RCC 7860 (cell line): ENCODE data around the gene MTOR.
"Not testable (repeated sequence)": the region's sequence is repeated elsewhere in the genome, so short reads cannot be mapped to it uniquely, and the experiment has no call there.

Experiments
- DNase-seq: peaks from one replicate; pipeline ENCODE4 v3.0.0-alpha.2; 2015; ENCODE audit warnings: low spot score
- FAIRE-seq: peaks from 2 replicates; lab custom pipeline; 2012; peaks lifted over from hg19 to GRCh38; lab: Jason Lieb, UNC

The MTOR gene

DNA sequence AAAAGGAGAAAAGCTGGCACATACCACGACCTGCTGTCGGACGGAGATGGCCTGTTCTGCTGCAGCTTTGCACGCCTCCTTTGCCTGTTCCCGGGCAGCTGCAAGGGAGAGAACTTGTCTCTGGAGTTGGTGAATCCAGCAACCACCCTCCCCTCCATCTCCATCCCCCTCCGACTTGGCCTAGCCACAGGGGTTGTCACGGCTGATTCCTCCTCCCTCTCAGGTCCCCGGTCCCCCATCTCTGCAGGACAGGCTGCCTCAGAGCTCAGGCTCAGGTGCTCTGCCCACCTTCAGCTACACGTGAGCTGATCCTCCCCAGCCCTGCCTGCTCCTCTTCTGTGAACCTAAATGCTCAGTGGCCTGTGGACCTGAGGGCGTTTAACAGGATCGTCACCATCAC lies 191.5 kb downstream of the MTOR start:
- DNase-seq (no peak), FAIRE-seq (no peak)

DNA sequence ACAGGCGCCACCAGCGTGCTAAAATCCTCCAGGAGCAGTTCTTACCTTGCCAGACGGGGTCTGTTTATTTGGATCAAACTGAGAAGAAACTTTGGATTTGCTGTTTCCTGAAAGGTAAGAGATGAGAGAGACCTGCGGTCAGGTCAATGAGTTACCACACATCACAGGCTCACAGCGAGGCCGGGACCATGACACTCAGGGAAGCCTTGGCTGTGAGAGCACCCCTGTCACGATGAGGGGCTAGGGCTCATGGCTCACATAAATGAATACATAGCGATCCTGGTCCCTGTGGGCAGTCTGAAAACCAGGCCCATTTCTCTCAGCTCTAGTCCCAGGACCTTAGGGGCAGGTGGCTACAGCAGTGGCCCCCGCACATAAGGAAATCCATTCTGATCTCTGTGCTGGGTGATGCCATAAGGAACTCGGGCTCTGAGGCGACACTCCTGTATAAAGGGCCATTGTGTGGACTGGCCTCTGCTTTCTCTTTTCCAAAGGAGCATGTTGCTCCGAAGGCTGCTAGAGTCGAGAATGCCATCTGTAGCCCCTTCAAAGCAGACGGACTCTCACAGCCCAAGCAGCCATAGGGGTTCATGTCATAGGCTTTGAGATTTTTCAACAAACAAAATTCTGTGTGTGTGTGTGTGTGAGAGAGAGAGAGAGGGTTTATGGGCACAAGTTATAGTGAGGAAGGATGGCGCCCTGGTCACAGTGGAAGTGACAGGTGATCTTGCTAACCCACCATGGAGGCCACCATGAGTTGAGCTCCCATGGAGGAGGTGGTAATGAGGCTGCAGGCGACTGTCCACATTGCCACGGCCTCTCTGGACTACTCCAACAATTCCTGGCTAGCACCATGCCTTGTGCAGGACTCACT lies 193.5 kb downstream of the MTOR start:
- FAIRE-seq, result no peak
- DNase-seq, result no peak

DNA sequence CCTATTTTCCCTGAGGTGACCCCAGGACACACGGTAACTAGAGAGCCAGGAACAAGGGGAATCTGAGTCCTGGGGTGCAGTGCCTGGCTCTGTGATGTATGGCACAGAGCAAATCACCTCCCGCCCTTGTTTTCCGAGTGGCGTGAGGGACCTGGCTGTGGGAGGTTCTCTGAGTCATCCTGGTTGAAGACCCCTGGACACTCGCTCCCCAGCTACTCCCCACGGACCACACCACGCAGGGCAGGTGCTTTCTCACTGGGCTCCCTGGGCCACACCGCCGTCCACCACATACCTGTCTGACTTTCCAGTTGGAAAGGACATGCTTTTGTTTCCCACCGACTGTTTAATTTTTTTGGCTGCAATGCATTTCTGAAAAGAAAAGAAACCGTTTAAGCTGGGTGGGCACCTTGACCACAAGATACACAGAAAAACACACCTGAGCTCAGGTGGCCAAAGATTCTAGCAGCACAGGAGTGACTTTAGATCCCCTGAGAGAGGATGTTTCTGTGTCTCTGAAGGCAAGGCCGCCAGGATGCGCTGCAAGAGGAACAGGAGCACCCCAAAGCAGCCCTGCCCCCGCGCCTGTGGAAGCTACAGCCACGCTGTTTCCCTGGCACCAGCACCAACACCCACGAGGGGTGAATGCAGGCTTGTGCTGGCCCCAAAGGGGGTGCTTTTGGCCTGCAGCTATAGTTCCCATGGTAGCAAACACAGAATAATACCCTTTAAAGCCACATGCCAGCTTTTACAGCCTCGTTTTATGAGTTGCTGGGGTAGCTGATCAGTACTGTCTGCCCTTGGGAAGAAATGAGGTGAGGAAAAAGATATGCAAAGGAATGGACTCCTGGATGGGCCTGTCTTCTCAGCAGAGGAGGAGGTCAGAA lies 194.4 kb downstream of the MTOR start:
- no peak for DNase-seq
- FAIRE-seq, result no peak

DNA sequence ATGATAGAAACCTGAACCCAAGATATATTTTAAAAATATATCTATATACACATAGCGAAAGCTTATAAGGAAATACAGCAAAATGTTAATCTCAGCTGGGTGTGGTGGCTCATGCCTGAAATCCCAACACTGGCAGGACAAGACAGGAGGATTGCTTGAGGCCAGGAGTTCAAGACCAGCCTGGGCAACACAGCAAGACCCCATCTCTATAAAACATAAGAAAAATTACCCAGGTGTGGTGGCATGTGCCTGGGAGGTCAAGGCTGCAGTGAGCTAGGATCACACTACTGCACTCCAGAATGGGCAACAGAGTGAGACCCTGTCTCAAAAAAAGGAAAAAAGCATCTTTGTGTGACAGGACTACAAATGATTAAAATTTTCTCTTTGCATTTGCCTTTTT lies 196.6 kb downstream of the MTOR start:
- FAIRE-seq, result no peak
- no peak for DNase-seq

DNA sequence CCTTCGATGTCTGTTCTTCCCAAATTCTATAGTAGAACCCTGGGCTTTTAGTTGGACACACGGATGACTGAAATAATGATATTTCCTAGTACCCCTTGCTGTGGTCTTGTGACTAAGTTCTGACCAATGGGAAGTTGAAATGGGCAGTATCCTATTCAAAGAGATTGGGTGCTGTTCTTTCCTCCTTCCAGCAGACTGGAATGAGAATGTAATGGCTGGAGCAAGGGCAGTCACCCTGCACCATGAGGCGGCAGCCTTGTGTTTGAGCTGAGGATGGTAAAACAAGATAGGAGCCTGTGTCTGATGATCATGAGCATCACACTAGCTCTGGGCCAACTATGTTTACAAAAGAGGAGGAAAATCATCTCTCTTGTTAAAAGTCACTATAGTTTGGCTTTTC lies 197.4 kb downstream of the MTOR start:
- no peak for FAIRE-seq
- no peak for DNase-seq

DNA sequence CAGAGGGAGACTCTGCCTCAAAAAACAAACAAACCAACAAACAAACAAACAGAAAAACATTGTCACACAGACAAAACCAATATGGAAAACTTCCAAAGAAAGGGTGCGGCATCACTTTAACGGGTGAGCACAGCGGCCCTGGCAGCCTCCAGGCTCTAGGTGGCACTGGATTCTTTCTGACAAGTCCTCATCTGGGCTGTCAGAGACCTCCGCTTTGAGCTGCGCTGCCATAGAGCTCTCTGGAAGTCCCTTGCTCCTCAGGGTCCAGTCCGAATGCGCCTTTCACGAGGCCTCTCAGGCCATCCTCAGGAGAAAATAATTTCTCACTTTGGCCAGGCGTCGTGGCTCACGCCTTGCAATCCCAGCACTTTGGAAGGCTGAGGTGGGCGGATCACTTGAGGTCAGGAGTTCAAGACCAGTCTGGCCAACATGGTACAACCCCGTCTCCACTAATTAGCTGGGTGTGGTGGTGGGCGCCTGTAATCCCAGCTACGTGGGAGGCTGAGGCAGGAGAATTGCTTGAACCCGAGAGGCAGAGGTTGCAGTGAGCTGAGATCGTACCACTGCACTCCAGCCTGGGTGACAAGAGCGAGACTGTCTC lies 198.3 kb downstream of the MTOR start:
- DNase-seq, result not testable (repeated sequence)

DNA sequence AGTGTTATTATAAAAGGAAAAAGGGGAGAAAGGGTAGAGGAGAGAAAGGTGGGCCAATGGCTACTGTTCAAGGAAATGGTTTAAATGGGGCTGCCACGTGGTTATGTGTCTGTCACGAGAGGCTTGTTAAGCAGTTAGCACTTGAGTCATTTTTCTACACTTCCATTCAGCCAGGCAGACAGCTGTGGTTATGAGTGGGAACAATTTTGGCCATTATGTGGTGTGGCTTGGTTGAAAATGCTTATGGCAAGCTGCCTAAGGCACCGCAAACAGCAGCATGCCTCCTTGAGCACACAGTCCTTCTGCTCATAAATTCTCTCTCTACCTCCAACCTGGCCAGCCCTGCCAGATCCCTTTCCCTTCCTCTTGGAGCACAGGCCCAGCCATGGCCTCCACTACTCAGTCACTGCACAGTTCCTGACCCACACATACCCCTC lies 199.4 kb downstream of the MTOR start:
- peak; percentile 76 for FAIRE-seq
- peak; percentile 77 for DNase-seq

More for the DNA sequence above, 198.3 kb downstream of the MTOR start:
- FAIRE-seq, result not testable (repeated sequence)

DNA sequence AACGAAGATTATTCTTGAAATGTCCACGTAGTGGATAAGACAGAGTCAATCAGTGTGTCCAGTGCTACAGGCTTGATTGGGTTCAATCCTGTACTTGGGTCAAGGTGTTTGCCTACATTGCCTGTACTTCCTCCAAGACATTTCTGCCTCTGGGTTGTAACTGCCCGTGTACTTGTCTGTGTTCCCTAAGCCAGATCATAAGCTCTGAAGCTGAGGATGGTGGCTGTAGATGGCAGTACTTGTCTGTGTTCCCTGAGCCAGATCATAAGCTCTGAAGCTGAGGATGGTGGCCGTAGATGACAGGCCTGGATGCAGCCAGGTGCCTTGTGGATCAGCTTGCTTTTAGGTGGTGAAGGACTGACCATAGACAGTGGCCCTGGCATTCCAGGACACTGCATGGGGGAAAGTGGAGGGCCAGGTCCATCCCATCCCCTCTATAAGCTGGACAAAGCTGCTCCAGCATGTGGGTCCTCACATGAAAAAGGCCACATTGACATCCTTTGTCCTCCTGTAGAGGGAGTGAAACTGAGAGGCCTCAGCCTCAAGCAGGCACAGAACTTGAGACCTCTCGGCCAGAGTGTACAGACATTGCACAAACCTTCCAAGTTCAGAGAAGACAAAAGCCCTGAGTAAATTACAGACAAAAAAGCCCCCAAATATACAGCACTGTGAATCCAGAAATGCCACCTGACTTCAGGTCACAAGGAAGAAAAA lies 200.5 kb downstream of the MTOR start:
- FAIRE-seq (no peak), DNase-seq (no peak)

DNA sequence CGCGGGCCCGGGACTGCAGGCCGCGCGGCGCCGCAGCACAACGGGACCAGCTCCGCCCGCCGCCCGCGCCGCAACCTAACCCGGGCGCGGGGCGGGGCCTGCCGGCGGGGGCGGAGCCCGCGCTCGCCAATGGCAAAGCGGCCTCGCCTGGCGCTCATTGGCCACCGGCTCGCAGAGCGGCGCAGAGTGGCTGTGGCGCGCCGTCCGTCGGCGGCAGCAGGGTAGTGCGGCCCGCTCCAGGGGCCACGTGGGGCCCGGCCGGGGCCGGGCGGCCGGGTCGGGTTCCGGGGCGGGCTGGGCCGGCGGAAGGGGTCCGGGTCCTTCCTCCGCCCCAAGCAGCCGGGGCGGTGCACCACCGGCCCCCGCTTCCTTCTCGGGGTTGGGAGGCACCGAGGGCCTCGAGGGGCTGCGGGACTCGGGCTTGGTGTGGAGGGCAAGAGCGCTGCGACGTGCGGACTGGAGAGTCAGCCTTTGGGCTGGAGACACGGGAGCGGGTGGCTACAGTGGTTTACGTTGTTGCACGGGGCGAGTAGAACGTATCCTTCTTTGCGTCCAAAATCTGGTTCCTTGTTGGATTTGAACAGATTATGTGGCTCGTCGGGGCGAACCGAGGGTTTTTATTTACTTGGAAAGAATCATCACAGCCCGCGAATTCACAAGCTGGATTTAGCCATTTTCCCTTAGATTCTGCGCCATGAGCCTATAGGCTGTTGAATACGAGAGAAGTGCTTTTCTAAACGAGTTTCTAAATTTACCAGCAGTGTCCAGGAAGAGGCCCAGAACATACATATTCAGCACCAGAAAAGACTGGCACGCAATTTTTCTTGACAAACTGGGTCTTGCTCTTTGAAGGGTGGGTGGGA lies 202.2 kb downstream of the MTOR start, which contains the start of gene SRM:
Gene SRM, minus strand, starts transcription at position 51 of the 863 bp plus-strand sequence. CDS start 75 bp downstream, outside the sequence.
- DNase-seq (peak; percentile 78), FAIRE-seq (no peak)

DNA sequence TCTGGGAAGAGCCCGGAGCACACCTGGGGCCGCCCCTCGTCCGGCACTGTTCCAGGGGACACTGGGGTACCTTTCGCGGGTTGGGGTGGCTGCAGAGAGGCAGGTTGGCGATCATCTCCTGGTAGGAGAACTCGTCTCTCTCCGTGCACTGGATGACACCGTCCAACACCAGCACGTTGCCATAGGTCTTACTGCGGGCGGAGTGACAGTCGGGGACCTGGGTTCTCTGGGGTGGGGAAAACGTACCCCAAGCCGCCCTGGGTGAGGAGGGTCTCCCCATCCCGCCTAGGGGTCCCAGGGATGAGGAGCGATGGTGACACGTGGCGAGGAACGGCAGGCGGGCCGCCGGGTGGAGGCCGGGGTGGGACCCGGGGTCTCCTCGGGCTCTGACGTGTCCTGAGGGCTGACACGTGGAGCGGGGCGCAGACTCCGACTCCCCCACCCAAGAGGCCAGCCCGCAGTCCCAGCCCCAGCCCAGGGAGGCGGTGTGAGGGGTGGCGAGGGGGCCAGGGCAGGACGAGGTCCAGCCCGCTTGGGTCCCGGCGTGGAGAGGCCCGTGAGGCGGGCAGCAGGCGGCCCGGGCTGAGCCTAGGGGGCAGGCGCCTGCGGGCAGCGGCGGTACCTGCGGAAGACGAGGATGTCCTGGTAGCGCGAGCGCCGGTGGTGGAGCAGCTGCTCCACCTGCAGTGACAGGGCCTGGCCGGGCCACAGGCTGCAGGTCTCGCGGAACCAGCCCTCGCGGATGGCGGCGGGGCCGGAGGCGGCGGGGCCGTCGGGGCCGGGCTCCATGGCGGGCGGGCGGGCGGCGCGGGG lies 203.0 kb downstream of the MTOR start:
- no peak for FAIRE-seq
- no peak for DNase-seq

DNA sequence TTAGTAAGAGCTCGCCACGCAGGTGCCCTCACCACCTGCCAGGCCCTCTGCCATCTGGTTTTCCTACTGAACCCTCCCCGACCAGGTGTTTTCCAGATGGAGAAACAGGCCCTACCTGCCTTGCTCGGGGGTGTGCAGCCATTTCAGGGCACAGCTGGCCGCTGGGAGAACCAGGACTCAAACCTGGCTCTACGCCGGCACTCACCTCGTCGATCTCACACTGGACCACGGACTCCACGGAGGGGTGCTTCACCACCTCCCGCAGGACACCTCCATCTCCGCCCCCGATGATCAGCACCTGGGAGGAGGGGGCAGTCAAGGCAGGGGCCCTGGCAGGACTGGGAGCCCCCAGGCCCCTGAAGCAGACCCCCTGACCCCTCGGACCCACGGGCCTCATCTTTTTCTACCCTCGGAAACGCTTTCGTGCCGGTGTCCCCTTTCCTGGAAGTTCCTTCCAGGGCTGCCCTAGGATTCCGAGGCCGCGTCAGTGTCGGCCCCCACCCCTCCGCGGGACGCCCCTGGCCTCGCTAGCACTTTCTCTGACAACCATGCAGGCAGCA lies 203.7 kb downstream of the MTOR start:
- no peak for DNase-seq
- no peak for FAIRE-seq

DNA sequence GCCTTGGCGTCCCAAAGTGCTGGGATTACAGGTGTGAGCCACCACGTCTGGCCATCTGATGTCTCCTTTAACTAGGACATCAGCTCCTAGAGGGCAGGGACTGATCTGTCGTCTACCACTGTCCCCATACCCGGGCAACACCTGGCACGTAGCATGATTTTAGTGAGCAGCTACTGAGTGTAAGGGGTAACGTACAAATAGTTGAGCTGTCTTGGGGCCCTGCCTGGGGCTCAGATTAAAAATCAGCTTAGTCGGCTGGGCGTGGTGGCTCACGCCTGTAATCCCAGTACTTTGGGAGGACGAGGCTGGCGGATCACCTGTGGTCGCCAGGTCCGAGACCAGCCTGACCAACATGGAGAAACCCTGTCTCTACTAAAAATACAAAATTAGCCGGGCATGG lies 204.3 kb downstream of the MTOR start:
- no peak for FAIRE-seq
- DNase-seq, result no peak

DNA sequence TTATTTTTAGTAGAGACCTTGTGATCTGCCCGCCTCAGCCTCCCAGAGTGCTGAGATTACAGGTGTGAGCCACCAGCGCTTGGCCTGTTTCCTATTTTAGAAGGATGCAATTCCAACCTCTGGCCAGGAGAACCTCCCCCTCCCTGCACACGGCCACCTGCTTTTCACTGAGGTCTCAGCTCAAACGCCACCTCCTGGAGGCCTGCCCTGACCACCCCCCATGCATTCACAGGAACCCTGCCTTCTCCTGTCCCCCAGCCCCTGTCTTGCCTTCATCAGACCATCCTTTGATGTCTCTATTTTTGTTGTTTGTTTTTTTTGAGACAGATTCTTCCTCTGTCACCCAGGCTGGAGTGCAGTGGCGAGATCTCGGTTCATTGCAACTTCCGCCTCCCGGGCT lies 204.9 kb downstream of the MTOR start:
- DNase-seq (no peak), FAIRE-seq (no peak)
